Glomerular endothelial cell (primary cell): ENCODE measurements around the gene WBP1L. TPM values are rescaled to one million over a fixed set of nuclear protein-coding genes. Genes with fewer than 3 reads are reported as not detected.

Experiments used
- DNase-seq: peaks from one replicate; pipeline ENCODE4 v3.0.0-alpha.2; 2011; ENCODE audit warnings: low read depth, low spot score; ENCODE audit errors: extremely low read depth
- total RNA-seq: library from RNA; depleted of rRNA; stranded (reverse); fragments of >200 nt; gene quantifications from 2 replicates; pipeline ENCODE4 v1.2.3, GENCODE V29; 2015

Gene WBP1L
- total RNA-seq, 1 donor from 2014 or later, result 101 TPM

DNA sequence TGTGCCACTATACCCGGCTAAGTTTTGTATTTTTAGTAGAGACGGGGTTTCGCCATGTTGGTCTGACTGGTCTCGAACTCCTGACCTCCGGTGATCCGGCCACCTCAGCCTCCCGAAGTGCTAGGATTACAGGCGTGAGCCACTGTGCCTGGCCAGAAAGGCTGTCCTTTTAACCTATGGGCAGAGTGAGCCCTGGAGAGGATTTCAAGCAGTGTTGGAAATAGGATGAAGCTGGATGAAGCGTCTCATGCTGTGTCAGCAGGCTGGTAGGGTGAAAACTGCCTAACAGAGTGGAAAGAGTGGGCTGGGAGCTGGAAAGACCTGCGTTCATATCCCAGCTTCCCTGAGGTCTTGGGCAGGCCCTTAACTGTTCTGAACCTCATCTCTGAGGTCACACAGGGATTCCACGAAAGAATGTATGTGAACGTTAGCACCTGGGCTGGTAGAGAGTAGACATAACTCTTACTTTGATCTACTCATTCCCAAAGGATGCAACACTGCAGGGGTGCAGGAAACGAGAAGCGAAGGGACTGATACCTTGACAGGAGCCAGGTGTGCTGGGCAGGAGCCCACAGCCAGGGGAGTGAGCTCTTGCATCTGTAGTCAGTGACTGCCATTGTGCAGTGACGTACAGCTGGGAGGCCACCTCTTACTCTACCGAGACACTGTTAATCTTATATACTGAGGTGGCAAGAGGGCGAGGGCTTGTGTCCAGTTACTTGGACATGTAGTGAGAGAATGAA, 34.1 kb downstream of the WBP1L start:
- no peak for DNase-seq

DNA sequence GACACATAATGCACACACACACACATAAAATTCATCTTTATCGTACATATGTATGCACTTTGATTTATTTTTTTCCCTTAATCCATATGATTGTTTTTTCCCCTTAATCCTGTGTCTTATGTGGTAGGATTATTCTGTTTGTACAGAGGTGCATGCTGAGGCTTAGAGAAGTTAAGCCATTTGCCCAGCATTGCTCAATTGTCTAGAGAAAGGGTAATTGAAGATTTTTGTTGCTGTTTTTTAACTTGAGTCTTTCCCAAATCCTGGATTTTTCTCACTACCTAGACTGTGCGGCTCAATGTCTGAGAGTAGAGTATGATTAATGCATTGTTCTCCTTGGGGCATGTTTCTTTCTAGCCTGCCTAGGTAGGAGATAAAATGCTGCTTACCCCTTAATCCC, 35.0 kb downstream of the WBP1L start:
- DNase-seq, result no peak

DNA sequence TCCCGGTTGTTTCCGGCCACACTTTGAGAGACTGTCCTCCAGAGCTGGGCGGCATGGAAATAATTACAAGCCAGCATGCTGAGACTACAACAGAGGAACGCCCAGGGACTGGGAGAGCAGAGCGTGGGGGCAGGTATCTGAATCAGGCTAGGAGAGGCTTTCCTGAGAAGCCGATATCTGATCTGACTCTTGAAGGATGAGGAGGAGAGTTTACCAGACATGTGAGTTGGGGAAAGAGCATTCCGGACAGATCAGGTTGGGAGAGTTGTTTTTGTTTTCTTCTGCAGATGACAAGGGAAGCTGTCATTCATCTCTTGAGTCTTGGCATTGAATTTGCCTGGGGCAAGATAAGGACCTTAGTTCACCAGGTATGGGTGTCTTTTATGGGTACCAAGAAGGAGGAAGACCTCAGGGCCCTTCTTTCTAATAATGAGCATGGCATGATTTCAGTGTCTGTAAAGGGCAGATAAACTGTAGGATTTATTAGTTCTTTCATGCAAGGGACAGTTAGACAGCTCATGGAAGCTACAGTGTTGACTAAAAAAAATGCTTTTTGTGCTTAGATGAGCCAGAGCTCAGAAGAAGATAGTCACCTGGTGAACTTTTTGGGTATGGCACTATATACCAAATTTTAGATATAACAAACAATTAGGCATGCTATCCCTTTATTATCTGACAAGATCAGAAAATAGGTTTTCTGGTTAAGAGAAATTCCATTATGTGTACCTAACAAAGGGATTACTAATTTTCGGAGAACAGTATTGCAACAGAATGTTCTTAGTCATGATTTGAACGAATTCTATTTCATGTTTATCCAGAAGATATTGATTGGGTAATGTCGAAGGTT, 36.2 kb downstream of the WBP1L start:
- no peak for DNase-seq

DNA sequence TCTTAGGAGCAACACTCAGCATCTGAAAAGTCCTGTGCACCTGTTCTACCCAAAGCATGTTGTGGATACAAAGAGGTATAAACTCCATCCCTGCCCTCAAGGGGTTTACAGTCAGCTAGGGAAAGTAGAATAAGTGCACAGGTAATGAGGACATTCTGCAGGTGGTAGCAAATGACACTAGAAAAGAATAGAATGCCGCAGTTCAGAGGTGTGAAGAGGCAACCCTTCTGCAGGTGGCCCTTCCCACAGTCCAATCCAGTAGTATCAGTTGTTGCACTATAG, 36.7 kb downstream of the WBP1L start:
- no peak for DNase-seq

DNA sequence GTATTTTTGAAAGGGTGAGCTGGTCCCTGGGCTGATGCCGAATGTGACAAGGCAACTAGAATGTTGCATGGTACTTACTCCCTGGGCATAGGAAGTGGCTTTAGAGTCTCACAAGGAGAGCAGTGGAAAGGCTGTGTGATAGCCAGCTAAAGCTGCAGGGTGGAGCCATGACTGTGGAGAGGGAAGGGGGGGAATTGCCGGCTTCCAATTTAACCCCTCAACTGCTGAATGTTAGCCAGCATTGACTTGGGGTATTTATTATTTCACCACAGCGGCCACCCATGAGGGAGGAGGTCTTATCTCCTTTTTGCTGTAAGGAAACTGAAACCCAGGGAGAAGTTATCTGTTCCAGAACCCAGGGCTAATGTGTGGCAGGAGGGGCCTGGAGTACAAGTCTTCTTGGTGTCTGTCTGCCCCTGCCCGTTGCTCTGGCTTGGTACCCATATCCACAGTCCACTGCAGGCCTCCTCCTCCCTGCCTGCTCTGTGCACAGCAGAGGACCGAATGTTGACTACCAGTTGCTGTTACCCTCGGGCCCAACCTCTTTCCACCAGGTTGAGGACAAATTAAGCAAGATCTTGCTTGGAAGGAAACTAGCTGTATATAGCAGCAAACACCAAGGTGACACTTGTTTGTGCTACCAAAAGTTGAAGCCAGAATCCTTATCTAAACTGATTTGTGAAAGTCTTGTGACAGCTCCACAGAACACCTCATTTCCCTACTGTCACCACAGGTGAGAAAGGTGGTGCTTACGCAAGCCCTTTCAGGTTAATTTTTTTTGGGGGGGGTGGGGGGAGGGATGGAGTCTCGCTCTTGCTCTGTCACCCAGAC, 37.6 kb downstream of the WBP1L start:
- DNase-seq, result no peak

DNA sequence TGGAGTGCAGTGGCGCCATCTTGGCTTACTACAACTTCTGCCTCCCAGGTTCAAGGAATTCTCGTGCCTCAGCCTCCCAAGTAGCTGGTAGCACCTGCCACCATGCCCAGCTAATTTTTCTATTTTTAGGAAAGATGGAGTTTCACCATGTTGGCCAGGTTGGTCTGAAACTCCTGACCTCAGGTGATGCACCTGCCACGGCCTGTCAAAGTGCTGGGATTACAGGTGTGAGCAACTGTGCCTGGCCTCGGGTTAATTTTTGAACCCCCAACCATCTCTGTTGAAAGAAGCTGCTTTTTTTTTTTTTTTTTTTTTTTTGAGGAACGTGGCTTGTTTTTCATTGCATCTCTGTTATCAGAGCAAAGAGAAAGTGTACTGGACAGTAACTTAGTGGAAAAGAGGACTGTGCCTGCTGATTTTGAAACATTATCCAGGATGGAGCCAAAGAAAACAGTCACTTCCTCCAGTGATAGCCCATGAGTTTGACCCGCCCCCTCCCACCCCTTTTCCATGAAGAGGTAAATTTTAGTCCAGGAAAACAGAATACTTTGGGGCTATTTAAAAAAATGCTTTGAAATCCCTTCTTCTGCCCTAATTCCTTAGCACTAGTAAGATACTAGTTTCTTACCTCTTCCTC, 38.3 kb downstream of the WBP1L start:
- no peak for DNase-seq

DNA sequence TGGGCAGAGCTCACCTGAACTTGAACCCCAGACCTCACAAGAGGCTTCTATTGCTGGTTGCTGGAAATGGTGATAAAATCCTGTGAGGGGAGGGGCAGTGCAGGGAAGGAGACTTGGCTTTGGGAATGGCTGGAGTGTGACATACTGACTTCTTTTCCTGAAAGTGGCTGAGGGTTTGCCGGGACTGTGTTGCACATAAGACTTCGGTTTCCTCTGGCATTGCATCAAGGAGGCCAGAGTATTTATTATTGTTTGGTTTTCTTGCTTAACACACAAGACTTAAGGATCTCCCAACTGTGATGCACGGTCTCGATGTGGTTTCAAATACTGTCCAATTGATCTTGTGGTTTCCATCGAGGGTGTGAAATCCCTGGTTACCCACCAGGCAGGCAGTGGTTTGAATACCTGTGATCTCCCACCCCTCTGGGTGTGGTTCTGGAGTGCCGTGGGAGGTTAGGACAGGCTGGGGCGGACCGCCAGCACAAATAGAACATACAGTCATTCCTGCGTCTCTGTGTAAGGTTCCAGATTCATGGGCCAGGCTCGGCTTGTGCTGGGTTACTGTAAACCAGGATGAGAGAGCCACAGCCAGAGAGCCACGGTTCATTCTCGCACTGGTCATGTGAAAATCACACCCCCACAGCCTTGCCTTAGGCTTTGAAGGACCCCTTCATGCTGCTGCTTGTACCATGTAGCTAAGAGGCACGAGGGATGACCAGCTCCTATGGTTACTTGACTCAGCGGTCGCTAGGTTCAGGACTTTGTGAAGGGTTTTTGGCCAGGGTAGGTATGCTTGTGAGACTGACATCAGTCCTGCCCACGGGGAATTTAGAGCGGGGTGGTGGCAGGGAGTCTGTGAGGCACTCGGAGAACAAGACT, 39.2 kb downstream of the WBP1L start:
- DNase-seq, result no peak

DNA sequence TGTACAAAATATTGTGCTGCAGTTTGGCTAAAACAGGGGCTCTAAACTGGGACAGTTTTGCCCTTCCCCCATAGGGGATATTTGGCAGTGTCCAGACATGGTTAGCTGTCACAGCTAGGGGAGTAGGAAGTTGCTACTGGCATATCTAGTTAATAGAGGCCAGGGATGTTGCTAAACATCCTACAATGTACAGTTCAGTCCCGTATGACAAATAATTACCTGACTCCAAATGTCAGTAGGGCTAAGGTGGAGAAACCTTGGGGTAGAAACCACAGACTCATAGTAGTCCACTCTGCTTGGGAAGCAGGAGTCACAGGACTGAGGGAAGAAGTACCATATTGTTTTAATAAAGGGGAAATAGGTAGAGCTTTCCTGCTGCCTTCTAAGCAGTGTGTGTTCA, 39.8 kb downstream of the WBP1L start:
- DNase-seq, result no peak

DNA sequence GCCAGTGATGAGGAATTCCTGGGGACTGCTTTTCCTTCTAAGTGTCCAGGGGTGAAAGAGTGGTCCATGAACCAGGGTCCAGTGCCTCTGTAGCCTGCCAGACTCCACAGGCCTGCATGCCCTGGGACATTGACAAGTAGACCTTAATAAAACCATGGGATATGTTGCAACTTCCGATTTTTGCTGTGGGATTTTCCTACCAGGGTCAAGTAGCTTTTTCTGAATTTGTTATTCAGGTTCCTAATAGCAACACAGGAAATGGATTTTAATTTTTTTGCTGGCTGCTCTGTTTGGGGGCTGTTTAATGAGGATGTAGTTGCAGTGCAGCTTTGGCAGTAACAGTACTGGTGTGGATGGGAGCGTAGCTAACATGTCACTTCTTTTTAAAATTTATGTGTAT, 42.1 kb downstream of the WBP1L start:
- no peak for DNase-seq

DNA sequence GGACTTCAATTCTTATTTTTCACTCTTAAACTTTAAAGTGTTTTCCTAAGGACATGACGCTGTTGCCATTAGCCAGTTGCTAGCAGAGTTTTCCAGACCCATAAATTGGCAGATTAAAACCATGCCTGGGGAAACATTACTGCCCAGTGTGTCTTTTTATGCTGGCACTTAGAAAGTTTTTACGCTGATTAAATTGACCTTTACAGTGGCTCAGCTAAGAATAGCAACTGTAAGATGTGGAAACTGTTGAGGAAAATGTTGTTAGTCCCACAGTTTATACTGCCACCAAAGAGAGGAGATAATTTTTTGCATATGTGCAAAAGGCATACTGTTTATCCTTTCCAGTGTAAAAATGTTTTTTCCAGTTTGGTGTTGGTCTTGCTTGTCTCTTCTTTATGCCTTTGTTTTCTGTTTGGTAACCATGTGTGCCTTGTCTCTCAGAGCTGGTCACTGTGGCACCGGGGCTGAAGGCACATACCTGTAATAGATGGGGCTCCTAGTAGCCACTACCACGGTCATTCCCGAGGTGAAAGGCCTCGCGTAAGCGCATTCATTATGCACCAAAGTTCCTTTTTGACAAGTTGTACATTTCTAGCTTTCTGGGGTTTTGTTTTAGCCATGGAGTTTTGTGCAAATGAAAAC, 48.1 kb downstream of the WBP1L start:
- DNase-seq, result no peak

DNA sequence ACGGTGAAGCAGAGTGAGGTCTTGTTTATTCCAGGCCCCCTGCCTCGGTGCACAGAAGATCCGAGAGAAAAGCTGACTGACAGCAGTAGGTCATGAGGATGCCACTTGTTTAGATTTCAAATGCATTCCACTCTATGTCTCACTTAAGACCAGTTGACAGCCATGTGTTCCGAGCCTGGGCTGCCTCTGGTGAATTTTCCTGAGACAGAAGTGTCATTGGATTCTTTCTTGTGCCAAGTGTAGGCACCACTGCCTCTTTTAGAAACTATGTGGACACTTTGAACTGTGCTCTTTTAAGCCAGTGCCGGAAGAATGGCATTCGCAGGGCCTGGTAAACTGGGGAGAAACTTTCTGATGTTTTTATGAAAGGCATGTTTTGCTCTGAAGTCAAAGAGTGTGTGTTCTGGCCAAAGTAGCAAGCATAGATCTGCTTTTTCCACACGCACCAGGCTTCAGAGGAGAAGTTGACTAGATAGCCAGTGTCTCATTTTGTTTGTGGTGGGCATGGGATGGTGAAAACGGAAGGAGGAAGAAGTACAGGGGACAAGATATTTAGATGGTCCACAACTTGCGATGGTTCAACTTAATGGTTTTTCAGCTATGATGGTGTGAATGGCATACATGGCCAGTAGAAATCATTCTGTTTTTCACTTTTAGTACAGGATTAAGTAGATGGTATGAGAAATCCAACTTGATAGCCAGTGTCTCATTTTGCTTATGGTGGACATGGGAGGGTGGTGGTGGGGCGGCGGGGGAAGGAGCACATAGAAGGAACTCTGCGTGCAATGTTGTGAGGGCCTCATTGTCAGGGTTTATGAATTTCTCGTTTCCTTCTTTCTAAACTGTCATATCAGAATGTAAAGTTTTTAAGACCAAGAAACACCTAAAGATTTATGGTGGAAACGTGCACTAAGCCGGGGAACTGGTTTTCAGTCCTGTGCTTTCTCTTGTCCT, 52.0 kb downstream of the WBP1L start:
- DNase-seq, result no peak

DNA sequence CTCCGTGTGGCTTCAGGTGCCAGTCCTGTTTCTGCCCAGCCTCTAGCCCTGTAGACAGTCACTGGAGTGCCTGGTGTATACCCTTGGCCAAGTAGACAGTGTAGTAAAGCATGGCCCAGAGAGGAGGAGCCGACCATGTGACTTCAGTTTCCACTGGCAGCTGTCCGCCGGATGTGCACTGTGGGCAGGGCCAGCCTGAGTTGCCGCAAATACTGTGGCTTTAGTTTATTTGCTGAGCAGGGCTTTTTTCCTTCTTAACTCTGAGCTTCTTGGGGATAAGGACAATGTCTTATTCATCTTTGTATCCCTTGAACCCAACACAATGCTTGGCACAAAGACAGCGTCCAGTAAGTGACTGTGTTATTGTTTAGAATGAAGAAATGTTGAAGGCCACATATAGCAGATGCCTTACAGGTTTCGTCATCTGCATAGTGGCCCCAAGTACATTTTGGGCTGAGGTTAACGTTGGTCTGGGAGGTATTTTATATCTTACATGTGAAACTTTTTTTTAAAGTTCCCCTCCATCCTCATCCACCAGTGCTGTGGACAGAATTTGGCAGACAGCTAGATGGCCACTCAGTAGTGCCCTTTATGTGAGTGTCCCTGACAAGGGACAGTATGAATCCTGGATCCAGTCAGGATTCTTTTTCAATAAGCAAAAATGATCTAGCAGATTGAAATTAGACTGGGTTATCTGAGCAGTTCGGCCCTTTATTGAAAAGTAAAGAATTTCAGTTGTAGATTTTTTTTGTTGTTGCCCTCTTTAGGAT, 52.8 kb downstream of the WBP1L start:
- no peak for DNase-seq

DNA sequence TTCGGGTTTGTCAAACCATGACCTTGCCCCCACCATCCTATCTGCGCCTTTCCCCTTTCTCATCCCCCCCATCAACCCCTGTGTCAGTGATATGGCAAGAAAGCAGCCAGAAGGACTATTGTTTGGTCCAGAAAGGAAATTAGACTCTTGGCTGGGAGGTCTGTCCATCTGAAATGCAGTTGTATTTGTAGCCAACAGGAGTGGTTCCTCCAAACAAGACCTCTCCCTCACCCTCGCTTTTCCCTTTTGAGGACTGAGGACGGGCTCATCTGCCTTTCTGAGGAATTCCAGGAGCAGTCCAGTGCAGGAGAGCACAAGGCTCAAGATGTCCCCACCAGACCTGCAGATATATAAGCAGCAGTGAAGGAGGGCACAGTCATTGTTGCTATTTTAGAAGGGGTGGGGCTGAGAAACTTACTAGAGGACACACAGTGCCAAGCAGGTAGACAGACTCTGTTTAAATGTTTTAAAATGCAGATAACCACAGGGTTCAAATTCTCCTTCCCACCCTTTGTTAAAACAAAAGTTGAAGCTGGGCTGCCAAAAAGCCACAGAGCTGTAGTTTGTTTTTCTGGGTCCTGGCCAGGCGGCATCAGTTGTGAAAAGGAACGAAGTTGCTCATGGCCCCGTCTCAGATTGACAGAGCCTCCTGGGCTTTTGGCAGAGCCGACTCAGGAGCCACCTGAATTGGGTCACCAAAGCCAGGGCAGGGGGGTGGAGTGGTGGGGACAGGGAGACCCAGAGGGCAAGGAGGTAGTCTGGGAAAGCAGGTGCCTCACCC, 56.1 kb downstream of the WBP1L start:
- DNase-seq, result no peak

DNA sequence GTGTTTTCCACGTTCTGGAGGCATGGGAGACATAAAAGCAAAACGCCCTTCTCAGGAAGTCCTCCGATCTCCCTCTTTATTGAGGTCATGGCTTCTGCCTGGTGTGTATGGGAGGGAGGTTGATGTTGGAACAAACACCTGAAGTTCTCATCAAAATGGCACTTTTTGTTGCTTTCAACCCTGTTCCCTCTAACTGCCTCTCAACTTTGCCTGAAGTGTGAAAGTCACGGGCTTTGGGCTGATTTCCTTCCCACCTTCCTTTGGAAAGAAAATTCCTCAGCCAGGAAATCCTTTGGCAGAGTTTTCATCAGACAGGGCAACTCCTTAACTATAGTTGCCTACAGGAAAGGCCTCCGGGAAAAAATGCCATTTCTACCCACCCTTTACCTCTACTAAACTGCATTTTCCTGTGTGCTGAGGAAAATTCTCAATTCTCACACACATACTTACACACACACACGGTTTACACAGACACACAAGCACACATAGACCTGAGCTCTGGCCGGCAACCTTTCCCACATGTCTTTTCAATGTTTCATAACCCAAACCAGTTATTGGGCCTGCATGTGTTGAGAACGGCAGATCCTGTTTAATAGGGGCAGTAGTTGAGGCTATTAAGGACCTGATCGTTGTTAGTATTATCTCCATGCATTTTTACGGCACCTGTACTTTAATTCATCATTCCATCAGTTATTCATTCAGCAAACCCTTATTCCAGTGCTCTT, 57.0 kb downstream of the WBP1L start:
- no peak for DNase-seq

DNA sequence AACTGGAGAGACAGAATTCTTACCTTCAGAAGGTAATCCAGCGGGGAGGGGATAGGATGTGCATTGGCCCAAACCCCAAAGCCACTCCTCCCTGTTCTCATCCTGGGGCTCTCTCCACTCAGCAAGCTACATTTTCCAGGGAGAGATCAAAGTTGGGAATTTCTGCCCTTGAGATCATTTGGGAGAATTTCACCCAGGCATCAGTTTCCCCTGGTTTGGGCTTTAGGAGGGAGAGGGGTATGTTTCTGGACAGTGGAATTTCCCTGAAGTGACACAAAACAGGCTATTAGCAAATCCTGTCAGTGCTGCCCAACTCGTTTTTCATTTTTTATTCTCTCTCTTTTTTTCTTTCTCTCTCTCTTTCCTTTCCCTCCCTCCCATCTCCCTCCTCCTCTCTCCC, 57.7 kb downstream of the WBP1L start:
- DNase-seq, result no peak

DNA sequence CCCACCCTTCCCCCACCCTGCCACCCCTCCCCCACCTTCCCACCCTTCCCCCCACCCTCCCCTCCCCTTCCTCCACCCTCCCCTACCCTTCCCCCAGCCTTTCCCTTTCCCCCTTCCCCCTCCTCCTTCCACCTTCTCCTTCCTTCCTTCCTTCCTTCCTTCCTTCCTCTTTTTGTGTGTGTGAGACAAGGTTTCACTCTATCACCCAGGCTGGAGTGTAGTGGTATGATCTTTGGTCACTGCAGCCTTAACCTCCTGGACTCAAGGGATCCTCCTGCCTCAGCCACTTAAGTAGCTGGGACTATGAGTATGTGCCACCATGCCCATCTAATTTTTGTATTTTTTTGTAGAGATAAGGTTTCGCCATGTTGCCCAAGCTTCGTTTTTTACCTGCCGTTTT, 58.2 kb downstream of the WBP1L start:
- no peak for DNase-seq
